Upper lobe of right lung (tissue), 1 donor: ENCODE data around the gene DRD2. TPM values are rescaled to one million over a fixed set of nuclear protein-coding genes. Genes with fewer than 3 reads are reported as not detected.

ENCODE experiments used
- ATAC-seq: fragments of 200-7000 bp; cut with Tn5 transposase; one replicate; pipeline ENCODE4 v1.9.1; 2020; ENCODE audit warnings: mild to moderate bottlenecking, moderate library complexity
- DNase-seq: peaks from one replicate; pipeline ENCODE4 v3.0.0-alpha.2; 2020
- H3K27ac ChIP-seq: fragments of 200-600 bp; one replicate; pipeline ENCODE4 v1.8.0; 2022
- H3K27me3 ChIP-seq: fragments of 200-600 bp; one replicate; pipeline ENCODE4 v1.8.0; 2022; ENCODE audit warnings: mild to moderate bottlenecking
- H3K36me3 ChIP-seq: fragments of 200-600 bp; one replicate; pipeline ENCODE4 v1.8.0; 2022
- H3K4me1 ChIP-seq: fragments of 200-600 bp; one replicate; pipeline ENCODE4 v1.8.0; 2022
- H3K4me3 ChIP-seq: fragments of 200-600 bp; one replicate; pipeline ENCODE4 v1.8.0; 2022; ENCODE audit warnings: mild to moderate bottlenecking
- H3K9me3 ChIP-seq: fragments of 200-600 bp; one replicate; pipeline ENCODE4 v1.8.0; 2022
- intact Hi-C: fragments of 100-400 bp; cut with DNase I; formaldehyde crosslinking; loops from one replicate; pipeline ENCODE4 v1.11.0; 2022
- total RNA-seq: library from RNA; stranded (reverse); fragmentation: NEBNext Ultra II Directional; extraction: Animal tissue kit (Norgen Biotek cat#: 25700); gene quantifications from one replicate; pipeline ENCODE4 v1.2.1, GENCODE V29; 2021
- TF ChIP-seq, protein P1 (sequence below): fragments of 200-600 bp; IDR thresholded peaks from one replicate; pipeline ENCODE4 v1.8.0; 2022; ENCODE audit warnings: antibody characterized with exemption
- donor health status: DM: no; HTN: yes; CAD: no; lungs with severe emphysema.

The DRD2 gene
- total RNA-seq, 1 donor from 2014 or later, result not detected

DNA sequence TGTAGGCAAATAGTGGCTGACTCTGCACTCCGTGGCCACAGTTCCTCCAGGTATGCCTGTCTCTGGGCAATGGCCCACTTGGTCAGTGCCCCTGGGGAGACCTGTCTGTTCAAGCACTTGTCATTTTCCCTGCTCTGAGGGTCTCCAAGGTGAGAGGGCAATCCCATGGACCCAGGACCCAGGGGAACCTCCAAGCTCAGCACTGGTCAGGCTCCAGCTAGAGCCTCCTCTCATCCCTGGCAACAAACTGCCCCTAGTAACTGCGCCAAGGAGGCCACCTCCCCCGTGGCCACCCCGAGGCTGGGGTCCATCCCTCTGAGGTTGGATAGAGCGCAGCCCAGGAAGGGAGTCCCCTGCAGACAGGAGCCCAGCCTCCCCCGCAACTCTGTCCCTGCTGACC lies 88.3 kb downstream of the DRD2 start:
- TF ChIP-seq, protein P1, sequence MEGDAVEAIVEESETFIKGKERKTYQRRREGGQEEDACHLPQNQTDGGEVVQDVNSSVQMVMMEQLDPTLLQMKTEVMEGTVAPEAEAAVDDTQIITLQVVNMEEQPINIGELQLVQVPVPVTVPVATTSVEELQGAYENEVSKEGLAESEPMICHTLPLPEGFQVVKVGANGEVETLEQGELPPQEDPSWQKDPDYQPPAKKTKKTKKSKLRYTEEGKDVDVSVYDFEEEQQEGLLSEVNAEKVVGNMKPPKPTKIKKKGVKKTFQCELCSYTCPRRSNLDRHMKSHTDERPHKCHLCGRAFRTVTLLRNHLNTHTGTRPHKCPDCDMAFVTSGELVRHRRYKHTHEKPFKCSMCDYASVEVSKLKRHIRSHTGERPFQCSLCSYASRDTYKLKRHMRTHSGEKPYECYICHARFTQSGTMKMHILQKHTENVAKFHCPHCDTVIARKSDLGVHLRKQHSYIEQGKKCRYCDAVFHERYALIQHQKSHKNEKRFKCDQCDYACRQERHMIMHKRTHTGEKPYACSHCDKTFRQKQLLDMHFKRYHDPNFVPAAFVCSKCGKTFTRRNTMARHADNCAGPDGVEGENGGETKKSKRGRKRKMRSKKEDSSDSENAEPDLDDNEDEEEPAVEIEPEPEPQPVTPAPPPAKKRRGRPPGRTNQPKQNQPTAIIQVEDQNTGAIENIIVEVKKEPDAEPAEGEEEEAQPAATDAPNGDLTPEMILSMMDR, result no peak
- no peak for ATAC-seq
- no peaks in the 10 kb centered on the region for H3K36me3 ChIP-seq
- intact Hi-C loops, result no loop called here
- no peak overlapping the region for H3K4me3 ChIP-seq
- H3K9me3 ChIP-seq, result no peaks in the 10 kb centered on the region
- DNase-seq, result no peak
- H3K4me1 ChIP-seq, result no peaks in the 10 kb centered on the region
- H3K27me3 ChIP-seq, result peaks cover 40% of the 10 kb centered on the region
- H3K27ac ChIP-seq, result no peak overlapping the region

DNA sequence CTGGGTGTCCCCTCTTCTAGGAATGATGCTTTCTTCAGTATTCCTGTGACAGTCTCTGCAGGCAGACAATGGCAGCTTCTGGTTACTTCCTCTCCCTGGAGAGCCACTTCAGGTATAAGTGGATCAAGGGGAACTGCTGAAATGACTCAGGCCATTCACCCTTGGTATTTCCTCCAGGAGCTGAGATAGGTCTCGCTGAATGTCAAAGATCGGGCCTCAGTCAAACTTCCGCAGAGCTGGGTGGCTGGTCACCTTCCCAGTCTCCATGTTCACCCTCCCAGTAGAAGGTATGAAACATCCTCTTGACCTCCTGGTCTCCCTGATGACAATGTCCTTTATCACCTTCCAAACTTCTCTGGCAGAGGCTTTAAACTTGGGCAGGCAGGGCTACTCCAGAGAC lies 89.4 kb downstream of the DRD2 start:
- intact Hi-C loops, result no loop called here
- no peak overlapping the region for H3K4me3 ChIP-seq
- H3K4me1 ChIP-seq, result no peaks in the 10 kb centered on the region
- H3K27me3 ChIP-seq, result peaks cover 40% of the 10 kb centered on the region
- ATAC-seq (peak; percentile 35), DNase-seq (no peak)
- H3K27ac ChIP-seq, result no peak overlapping the region
- no peaks in the 10 kb centered on the region for H3K9me3 ChIP-seq
- TF ChIP-seq, protein P1, result no peak
- no peaks in the 10 kb centered on the region for H3K36me3 ChIP-seq

DNA sequence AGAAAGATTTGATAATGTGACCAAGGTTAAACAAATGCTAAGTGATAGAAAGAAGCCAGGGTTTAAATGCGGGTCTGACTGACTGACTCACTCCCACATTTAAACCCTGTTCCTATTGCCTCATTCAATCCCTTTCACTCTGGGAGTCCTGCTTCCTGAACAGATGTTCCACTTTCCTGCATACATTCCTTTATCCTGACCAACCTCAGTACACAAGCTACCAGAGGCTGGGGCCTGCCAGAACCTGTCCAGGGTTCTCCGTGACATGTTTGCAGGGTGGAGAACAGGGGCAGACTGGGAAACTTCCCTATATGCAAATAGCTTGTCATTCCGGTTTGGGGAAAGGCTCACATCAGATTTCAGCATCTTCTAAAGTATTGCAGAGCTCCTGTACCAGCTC lies 90.6 kb downstream of the DRD2 start:
- Histone ChIP-seq H3K9me3 (no peaks in the 10 kb centered on the region), H3K4me1 (no peaks in the 10 kb centered on the region), H3K4me3 (no peak overlapping the region), H3K27me3 (peaks cover 29% of the 10 kb centered on the region), H3K27ac (no peak overlapping the region), H3K36me3 (no peaks in the 10 kb centered on the region)
- intact Hi-C loops, result no loop called here
- DNase-seq (no peak), ATAC-seq (no peak)
- TF ChIP-seq, protein P1, result no peak

DNA sequence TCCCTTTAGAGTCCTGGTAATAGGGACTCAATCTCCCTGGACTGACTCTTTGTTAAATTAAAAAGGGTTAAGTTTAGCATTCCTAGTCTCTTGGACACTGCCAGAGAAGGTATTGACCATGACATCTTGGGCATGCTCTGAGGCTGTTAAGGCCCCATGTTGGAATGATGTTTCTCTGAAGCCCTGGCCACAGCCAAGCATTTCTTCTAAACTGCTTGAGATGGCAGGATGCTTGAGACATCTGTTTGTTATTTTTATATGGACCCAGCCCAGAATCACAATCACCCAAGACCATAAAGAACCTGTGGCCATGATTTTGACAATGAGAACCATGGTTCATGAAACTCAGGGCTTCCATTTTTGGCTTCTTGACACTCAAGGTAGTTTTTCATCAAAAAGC lies 93.1 kb downstream of the DRD2 start:
- Histone ChIP-seq H3K36me3 (no peaks in the 10 kb centered on the region), H3K4me3 (no peak overlapping the region), H3K9me3 (no peaks in the 10 kb centered on the region), H3K27ac (no peak overlapping the region), H3K4me1 (no peaks in the 10 kb centered on the region), H3K27me3 (peaks cover 7% of the 10 kb centered on the region)
- intact Hi-C loops, result no loop called here
- ATAC-seq, result no peak
- TF ChIP-seq, protein P1, result no peak
- DNase-seq, result no peak

DNA sequence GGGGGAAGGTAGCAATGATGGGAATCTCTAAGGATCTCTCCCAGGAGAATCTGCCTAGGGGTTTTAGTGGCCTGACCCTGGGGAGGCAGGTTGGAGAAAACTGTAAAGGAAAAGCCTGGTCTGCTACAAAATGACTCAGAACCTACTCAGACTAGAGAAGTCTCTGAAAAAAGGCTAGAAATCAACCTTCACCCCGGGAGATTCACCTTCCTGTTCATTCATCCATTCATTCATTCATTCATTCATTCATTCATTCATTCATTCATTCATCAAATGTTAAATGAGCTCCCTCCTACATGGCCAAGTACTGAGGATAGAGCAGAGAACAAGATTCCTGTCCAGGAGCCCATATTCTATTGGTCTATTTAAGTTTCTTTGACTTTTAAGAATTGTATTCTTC lies 96.5 kb downstream of the DRD2 start:
- TF ChIP-seq, protein P1, result no peak
- Histone ChIP-seq H3K4me3 (no peak overlapping the region), H3K27me3 (no peaks in the 10 kb centered on the region), H3K36me3 (no peaks in the 10 kb centered on the region), H3K4me1 (no peaks in the 10 kb centered on the region), H3K9me3 (no peaks in the 10 kb centered on the region), H3K27ac (no peak overlapping the region)
- ATAC-seq, result no peak
- no peak for DNase-seq
- intact Hi-C loops, result no loop called here
